Hippocampal formation (tissue), 2 donors: ENCODE data around the gene FAM3C.

Source experiments
- DNase-seq, 2 donors: peaks; one replicate each; lab custom pipeline; 2025; lab: John Stamatoyannopoulos, UW

The FAM3C gene

GRCh38 chr7:121379930-121380329 lies 16.2 kb downstream of the FAM3C start:
- DNase-seq = no peak

- no peak for DNase-seq
These were observed 19.1 kb downstream of the FAM3C start for GRCh38 chr7:121376979-121377378.

GRCh38 chr7:121373177-121373576 lies 22.9 kb downstream of the FAM3C start:
- no peak for DNase-seq

GRCh38 chr7:121372376-121373010 lies 23.6 kb downstream of the FAM3C start:
- no peak for DNase-seq

- DNase-seq = no peak
These were observed 24.2 kb downstream of the FAM3C start for GRCh38 chr7:121371883-121372282.

- DNase-seq = no peak
These were observed 24.7 kb downstream of the FAM3C start for GRCh38 chr7:121371367-121371766.

GRCh38 chr7:121369462-121369861 lies 26.6 kb downstream of the FAM3C start:
- DNase-seq = no peak

GRCh38 chr7:121366852-121367431 lies 29.2 kb downstream of the FAM3C start:
- peak in 1 of 2 donors; percentile 59 for DNase-seq

- DNase-seq = no peak
These were observed 35.5 kb downstream of the FAM3C start for GRCh38 chr7:121360564-121360963.

- no peak for DNase-seq
These were observed 40.5 kb downstream of the FAM3C start for GRCh38 chr7:121355574-121355973.

GRCh38 chr7:121352323-121352722 lies 43.8 kb downstream of the FAM3C start:
- DNase-seq = no peak

GRCh38 chr7:121351682-121352081 lies 44.4 kb downstream of the FAM3C start:
- DNase-seq = no peak

- no peak for DNase-seq
These were observed 51.6 kb downstream of the FAM3C start for GRCh38 chr7:121344497-121344896.

- DNase-seq = no peak
These were observed 52.0 kb downstream of the FAM3C start for GRCh38 chr7:121344093-121344492.

GRCh38 chr7:121343302-121343701 lies 52.8 kb downstream of the FAM3C start:
- DNase-seq = no peak

- no peak for DNase-seq
These were observed 53.5 kb downstream of the FAM3C start for GRCh38 chr7:121342631-121343030.

GRCh38 chr7:121341933-121342332 lies 54.2 kb downstream of the FAM3C start:
- no peak for DNase-seq

- no peak for DNase-seq
These were observed 57.0 kb downstream of the FAM3C start for GRCh38 chr7:121339082-121339481.

- DNase-seq = no peak
These were observed 58.7 kb downstream of the FAM3C start for GRCh38 chr7:121337398-121337797.

GRCh38 chr7:121336579-121336978 lies 59.5 kb downstream of the FAM3C start:
- no peak for DNase-seq

- DNase-seq = no peak
These were observed 61.0 kb downstream of the FAM3C start for GRCh38 chr7:121334875-121335648.

GRCh38 chr7:121334376-121334775 lies 61.7 kb downstream of the FAM3C start:
- DNase-seq = no peak

GRCh38 chr7:121331574-121331973 lies 64.5 kb downstream of the FAM3C start:
- no peak for DNase-seq
